Measurements from ENCODE around the gene HERPUD1.

GRCh38 chr16:56972403-56973293 is 40.7 kb downstream of the HERPUD1 start:
- TF ChIP-seq CTCF (IDR thresholded peaks at IDR 0.05; ENCODE audit: borderline replicate concordance, extremely low read depth, low read length, poor library complexity, severe bottlenecking) (no peak), EZH2 (IDR thresholded peaks at IDR 0.05; ENCODE audit: borderline replicate concordance, low read depth, low read length, severe bottlenecking) (no peak)
